AG04450 (cell line): ENCODE data around the gene WT1. TPM values are rescaled to one million over a fixed set of nuclear protein-coding genes. Genes with fewer than 3 reads are reported as not detected.

Experiments used
- CTCF ChIA-PET: fragments of 300-600, 350-600 bp; formaldehyde crosslinking; extraction: SDS; loops from one replicate; lab custom pipeline; 2022; ENCODE audit warnings: antibody characterized with exemption, inconsistent platforms; lab: Charles Lee
- POLR2A ChIA-PET: fragments of 350-600 bp; formaldehyde crosslinking; extraction: SDS; loops from one replicate; lab custom pipeline; 2021; ENCODE audit warnings: antibody characterized with exemption, inconsistent platforms; lab: Yijun Ruan, JAX
- DNase-seq: peaks from one replicate; pipeline ENCODE4 v3.0.0-alpha.2; 2011; ENCODE audit warnings: low read depth, low spot score
- H3K27ac ChIP-seq: one replicate; pipeline ENCODE4 v1.5.1; 2012; ENCODE audit warnings: low read depth, low read length, control low read depth
- H3K27me3 ChIP-seq: one replicate; pipeline ENCODE4 v1.6.0; 2012; ENCODE audit warnings: low read length; ENCODE audit not compliant: control insufficient read depth, insufficient read depth
- H3K4me3 ChIP-seq: 2 replicates; pipeline ENCODE4 v1.5.1; 2011; ENCODE audit warnings: mild to moderate bottlenecking, low read depth, low read length, control low read depth
- H3K9me3 ChIP-seq: 2 replicates; pipeline ENCODE4 v1.5.1; 2012; ENCODE audit warnings: low read length; ENCODE audit not compliant: control insufficient read depth, insufficient read depth
- CTCF ChIP-seq: IDR thresholded peaks from 2 replicates; pipeline ENCODE4 v1.5.1; 2011; ENCODE audit warnings: low read depth, low read length, control low read depth, inconsistent platforms
- polyA plus RNA-seq: library from polyadenylated mRNA; depleted of rRNA; stranded (reverse); fragments of >200 nt; gene quantifications from 2 replicates; pipeline ENCODE4 v1.2.3, GENCODE V29; 2011

WT1 gene
- polyA plus RNA-seq, 1 experiment, result not detected

DNA sequence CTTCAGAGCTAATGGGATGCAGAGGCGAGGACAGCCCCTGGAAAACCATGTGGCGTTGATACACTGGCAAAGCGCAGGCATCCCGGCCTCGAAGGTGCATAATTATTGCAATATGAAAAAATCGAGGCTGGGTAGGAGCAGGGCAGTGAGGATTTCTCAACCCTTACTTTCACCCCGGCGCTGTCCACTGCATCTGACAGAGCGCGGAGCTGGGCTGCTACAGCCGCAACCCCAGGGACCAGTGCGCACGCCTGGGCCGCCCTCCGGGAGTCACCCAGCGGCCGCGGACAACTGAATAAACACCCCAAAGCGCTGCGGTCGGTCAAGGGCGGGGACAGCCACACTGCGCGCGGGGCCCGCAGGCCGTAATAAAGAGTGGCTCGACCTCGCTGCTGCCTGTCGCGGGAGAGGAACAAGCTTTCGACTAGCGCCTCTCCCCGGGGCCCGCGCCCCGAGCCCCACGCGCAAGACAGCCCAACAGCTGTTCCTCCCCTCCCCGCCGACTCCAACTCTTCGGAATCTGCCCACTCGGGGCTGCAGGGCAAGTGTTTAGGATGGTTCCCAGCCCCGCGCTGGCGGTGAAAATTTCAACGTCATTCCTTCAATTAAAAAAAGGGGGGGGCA, 3.6 kb upstream of the WT1 start:
- Histone ChIP-seq H3K27ac (no peak overlapping the region), H3K4me3 (no peak overlapping the region), H3K9me3 (peaks cover 22% of the 10 kb centered on the region; the same call in 1 of the 2 replicates), H3K27me3 (peaks cover 68% of the 10 kb centered on the region)
- POLR2A ChIA-PET, result no interaction called here
- DNase-seq, result no peak
- TF ChIP-seq CTCF, result no peak
- CTCF ChIA-PET, result no interaction called here

GRCh38 chr11:32438346-32438865, 3.1 kb upstream of the WT1 start:
- H3K27me3 ChIP-seq, result peaks cover 74% of the 10 kb centered on the region
- CTCF ChIA-PET, result no interaction called here
- no peak overlapping the region for H3K4me3 ChIP-seq
- no peak for TF ChIP-seq CTCF
- H3K27ac ChIP-seq, result no peak overlapping the region
- no peak for DNase-seq
- POLR2A ChIA-PET, result no interaction called here
- H3K9me3 ChIP-seq, result peaks cover 23% of the 10 kb centered on the region; the same call in 1 of the 2 replicates

- ChIA-PET CTCF (no interaction called here), POLR2A (no interaction called here)
- H3K27me3 ChIP-seq, result peaks cover 80% of the 10 kb centered on the region
- H3K9me3 ChIP-seq, result peaks cover 23% of the 10 kb centered on the region; the same call in 1 of the 2 replicates
- no peak overlapping the region for H3K27ac ChIP-seq
- H3K4me3 ChIP-seq, result no peak overlapping the region
- no peak for TF ChIP-seq CTCF
- DNase-seq, result no peak
Observed at GRCh38 chr11:32437495-32438345, 2.4 kb upstream of the WT1 start.

- Histone ChIP-seq H3K4me3 (no peak overlapping the region), H3K27me3 (peaks cover 88% of the 10 kb centered on the region), H3K27ac (no peak overlapping the region), H3K9me3 (peaks cover 23% of the 10 kb centered on the region; the same call in 1 of the 2 replicates)
- ChIA-PET POLR2A (no interaction called here), CTCF (interaction anchor here (0.6 kb wide), 1 partner anchor 104 kb away, joined by 7 read pairs; no protein-coding TSS in a partner anchor)
- DNase-seq, result no peak
- TF ChIP-seq CTCF, result no peak
Observed at GRCh38 chr11:32436751-32437494, 1.6 kb upstream of the WT1 start.
